ENCODE measurements around the gene CALN1.

The CALN1 gene

GRCh38 chr7:71785216-71785615, 626.9 kb downstream of the CALN1 start:
- no peak for DNase-seq (ENCODE audit: low spot score)

- DNase-seq (ENCODE audit: low spot score) = no peak
These were observed 627.4 kb downstream of the CALN1 start for GRCh38 chr7:71784781-71785180.

DNA sequence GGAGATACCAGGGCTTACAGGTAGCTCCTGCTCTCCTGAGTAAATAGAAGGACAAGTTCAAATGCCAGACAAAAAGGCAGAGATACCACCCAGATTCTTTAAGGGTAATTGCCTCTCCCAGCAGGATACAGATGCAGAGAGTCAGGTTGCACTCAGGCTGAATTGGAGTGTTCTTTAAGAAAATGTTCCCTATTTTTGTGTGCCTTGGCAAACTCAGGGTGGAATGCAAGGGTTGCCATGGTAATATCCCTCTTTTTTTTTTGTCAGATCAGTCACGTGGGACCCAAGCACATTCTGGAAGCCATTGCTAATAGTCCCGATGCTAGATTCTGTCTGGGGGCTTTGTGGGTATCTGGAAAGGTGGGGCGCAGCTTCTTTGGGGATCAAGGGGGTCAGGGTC, 628.0 kb downstream of the CALN1 start:
- no peak for DNase-seq (ENCODE audit: low spot score)

GRCh38 chr7:71783779-71784178, 628.4 kb downstream of the CALN1 start:
- DNase-seq (ENCODE audit: low spot score) = no peak

DNA sequence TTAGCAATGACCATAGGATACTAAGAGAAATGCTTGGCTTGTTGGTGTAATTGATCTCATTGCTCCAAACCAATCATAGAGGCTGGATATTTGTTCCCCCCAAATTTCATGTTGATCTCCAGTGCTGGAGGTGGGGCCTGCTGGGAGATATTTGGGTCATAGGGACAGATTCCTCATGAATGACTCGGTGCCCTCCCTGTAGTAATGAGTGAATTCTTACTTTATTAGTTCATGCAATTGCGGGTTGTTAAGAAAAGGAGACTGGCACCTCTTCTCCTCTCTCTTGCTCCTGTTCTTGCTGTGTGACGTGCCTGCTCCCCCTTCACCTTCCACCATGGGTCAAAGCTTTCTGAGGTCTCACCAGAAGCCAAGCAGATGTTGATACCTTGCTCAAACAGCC, 630.1 kb downstream of the CALN1 start:
- DNase-seq (ENCODE audit: low spot score) = no peak

GRCh38 chr7:71780282-71780681, 631.9 kb downstream of the CALN1 start:
- DNase-seq (ENCODE audit: low spot score) = no peak

- no peak for DNase-seq (ENCODE audit: low spot score)
These were observed 634.9 kb downstream of the CALN1 start for GRCh38 chr7:71777278-71777677.

- DNase-seq (ENCODE audit: low spot score) = no peak
These were observed 635.4 kb downstream of the CALN1 start for GRCh38 chr7:71776726-71777125.

- DNase-seq (ENCODE audit: low spot score) = no peak
These were observed 636.5 kb downstream of the CALN1 start for GRCh38 chr7:71775648-71776047.

DNA sequence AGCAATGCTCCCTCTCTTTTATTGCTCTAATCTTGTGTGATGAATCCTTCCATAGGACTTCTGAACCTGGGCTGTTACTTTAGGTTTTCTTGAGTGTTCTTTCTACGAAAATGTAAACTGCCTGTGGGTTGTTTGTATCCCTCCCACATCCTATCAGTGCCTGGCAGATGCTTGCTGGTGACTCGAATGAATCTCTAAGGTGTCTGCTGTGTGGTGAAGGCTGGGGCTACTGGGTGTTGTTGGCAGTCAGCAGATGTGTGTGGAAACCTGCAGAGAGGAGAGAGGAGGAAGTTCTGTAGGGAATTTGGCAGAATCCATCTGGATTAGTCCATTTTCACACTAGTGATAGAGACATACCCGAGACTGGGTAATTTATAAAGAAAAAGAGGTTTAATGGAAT, 639.4 kb downstream of the CALN1 start:
- no peak for DNase-seq (ENCODE audit: low spot score)

GRCh38 chr7:71770269-71770907, 641.8 kb downstream of the CALN1 start:
- no peak for DNase-seq (ENCODE audit: low spot score)

DNA sequence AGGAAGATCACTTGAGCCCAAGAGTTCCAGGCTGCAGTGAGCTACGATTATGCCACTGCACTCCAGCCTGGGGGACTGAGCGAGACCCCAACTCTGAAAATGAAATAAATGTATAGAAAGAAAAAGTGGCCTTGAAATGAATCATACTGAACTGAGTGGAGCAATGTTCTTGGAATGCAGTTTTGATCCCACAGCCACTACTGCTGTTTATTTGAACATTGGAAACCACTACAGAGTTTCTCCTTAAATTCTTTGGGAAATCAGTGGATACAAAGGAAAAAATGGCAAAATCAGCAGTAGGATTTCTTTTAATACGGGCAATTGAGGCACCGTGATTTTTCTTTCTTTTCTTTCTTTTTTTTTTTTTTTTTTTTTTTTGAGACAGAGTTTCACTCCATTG, 642.8 kb downstream of the CALN1 start:
- DNase-seq (ENCODE audit: low spot score) = no peak

DNA sequence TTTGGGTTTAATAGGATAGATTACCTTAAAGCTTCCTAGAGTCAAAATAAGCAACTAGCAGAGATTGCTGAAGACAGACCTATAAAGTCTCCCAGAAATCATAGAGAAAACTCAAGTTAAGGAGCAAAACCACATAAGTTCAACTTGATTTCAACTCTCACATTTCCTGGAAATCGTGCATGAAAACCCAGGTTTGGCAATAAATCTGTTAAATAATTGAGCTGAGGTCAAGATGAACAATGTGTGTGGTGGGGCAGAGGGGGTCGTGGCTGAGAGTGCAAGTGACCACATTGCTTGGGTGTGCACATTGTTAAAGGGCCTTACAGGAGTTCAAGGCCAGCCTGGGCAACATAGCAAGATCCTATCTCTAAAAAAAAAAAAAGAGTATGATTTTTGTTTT, 643.7 kb downstream of the CALN1 start:
- DNase-seq (ENCODE audit: low spot score) = no peak

GRCh38 chr7:71766016-71766415, 646.1 kb downstream of the CALN1 start:
- no peak for DNase-seq (ENCODE audit: low spot score)

DNA sequence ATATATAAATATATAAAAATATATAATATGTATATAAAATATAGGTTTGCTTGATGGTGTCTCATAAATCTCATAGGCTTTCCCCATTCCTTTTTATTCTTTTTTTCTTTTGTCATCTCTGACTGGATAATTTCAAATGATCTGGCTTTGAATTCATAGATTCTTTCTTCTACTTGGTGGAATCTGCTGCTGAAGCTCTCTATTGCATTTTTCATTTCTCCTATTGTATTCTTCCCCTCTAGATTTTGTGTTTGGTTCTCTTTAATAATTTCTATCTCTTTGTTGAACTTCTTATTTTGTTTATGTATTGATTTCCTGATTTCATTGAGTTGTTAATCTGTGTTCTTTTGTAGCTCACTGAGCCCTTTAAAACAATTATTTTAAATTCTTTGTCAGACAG, 650.8 kb downstream of the CALN1 start:
- DNase-seq (ENCODE audit: low spot score) = no peak

DNA sequence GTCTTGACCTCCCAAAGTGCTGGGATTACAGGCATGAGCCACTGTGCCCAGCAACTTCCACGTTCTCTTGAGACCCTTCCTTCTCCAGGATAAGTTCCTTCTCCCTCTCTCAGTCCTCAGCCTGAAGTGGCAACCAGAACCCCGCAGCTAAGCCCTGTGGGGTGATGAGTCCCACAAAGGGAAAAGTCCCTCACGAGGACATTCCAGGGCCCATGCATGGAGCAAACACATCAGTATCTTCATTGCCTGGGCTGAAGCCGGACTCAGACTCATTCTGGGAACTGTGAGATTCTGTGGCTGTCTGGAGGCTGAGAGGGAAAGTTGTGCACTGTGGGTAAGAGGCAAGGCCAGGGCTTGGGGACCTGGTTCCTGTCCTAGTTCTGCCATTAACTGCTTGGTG, 657.3 kb downstream of the CALN1 start:
- DNase-seq (ENCODE audit: low spot score) = no peak

DNA sequence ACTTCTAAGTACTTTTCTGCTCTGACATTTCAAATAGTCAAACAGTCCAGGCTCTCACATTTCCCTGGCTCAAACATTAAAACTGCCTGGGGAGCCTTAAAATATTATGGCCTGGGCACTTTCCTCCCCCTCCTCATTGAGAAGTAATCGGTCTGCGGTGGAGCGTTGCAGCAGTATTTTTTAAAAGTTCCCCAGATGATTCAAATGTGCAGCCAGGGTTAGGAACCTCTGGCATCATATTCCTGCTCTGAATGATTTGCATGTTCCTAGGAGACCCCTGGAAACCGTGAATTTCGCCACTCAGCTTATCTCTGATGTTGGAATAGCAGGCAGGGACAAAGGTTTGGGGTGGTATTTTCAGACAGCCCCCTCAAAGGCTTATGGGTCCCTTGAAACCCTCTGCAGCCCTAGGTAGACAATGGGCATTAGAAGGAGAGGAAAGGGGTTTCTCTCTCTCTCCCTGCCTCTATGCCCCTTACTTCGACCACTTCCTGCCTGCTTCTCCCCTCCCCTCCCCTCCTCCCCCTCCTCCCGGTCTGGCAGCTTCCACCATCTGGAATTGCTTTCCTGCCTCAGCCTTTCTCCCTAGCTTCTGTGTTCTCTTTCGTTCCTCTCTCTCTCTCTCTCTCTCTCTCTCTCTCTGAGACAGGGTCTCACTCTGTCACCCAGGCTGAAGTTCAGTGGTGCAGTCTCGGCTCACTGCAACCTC, 658.0 kb downstream of the CALN1 start:
- DNase-seq (ENCODE audit: low spot score) = no peak

GRCh38 chr7:71753236-71753635, 658.9 kb downstream of the CALN1 start:
- no peak for DNase-seq (ENCODE audit: low spot score)

GRCh38 chr7:71752171-71752935, 659.8 kb downstream of the CALN1 start:
- DNase-seq (ENCODE audit: low spot score) = peak; percentile 17

DNA sequence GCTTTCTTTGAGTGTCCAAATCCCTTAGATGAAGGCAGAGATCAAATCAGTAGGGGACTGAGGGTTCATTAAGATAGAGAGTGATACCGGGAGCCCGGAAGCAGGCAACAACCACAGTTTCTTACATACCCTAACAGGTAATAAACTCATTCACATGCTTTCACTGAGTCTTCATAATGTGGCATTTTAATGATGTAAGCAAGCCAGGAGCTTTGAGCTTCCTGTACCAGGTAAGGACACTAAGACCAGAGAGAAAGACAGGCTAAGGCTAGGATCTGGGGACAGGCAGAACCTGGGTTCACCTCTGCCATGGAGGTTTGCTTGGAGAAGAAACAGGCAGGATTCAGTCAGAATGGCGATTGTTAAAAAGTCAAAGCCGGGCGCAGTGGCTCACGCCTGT, 661.8 kb downstream of the CALN1 start:
- DNase-seq (ENCODE audit: low spot score) = no peak

- DNase-seq (ENCODE audit: low spot score) = no peak
These were observed 666.1 kb downstream of the CALN1 start for GRCh38 chr7:71746006-71746405.

DNA sequence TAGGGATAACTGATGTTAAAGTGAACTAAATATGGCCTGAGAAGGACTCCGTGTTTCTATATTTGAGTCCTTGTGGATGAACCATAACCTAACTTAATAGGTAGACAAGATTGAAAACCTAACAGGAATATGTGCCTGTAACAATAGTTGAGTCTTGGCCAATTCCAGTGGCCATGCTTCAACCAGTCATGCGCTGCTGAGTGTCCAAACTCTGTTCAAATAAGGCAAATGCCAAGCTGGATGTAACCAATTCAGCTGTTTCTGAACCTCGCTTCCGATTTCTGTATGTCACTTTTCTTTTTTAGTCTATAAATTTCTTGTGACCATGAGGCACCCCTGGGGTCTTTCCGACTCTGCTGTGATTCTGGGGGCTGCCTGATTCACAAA, 672.0 kb downstream of the CALN1 start:
- DNase-seq (ENCODE audit: low spot score) = no peak

- no peak for DNase-seq (ENCODE audit: low spot score)
These were observed 672.5 kb downstream of the CALN1 start for GRCh38 chr7:71739520-71740173.
